Right cardiac atrium (tissue), 5 donors: ENCODE results near the gene METRN. TPM values are rescaled to one million over a fixed set of nuclear protein-coding genes. Genes with fewer than 3 reads are reported as not detected.

Experiments
- ATAC-seq, 2 donors: fragments of 200-7000 bp; cut with Tn5 transposase; one replicate each; pipeline versions ENCODE4 v1.8.0 to v1.9.1; 2020; ENCODE audit warnings: moderate library complexity in 2 of 2, mild to moderate bottlenecking in 1 of 2
- DNase-seq, 3 donors: peaks; one replicate each; pipeline ENCODE4 v3.0.0-alpha.2; 2020
- H3K27ac ChIP-seq: one replicate; pipeline ENCODE4 v1.5.1; 2013; ENCODE audit warnings: mild to moderate bottlenecking, low read length, control low read depth, moderate library complexity
- H3K27me3 ChIP-seq: one replicate; pipeline ENCODE4 v1.6.1; 2013; ENCODE audit not compliant: control insufficient read depth, insufficient read depth
- H3K4me1 ChIP-seq: one replicate; pipeline ENCODE4 v1.6.1; 2013; ENCODE audit warnings: low read length; ENCODE audit not compliant: control insufficient read depth, insufficient read depth
- H3K4me3 ChIP-seq: one replicate; pipeline ENCODE4 v1.5.1; 2013; ENCODE audit warnings: low read length, control low read depth
- H3K9me3 ChIP-seq: one replicate; pipeline ENCODE4 v1.6.1; 2013; ENCODE audit warnings: low read length; ENCODE audit not compliant: control insufficient read depth
- WGBS: extraction: QIAGEN DNeasy Blood & Tissue Kit; methylation state at CpG from one replicate; pipeline ENCODE4 v1.1.7; 2013; 5-methylcytosine and 5-hydroxymethylcytosine counted together
- intact Hi-C, 4 donors: fragments of 100-400 bp; cut with DNase I; formaldehyde crosslinking; loops; one replicate each; pipeline versions ENCODE4 v1.11.0 to v1.14.0; 2022 to 2023
- polyA plus RNA-seq: library from polyadenylated mRNA; stranded (reverse); fragments of 200-250 nt; gene quantifications from one replicate; pipeline ENCODE4 v1.2.3, GENCODE V29; 2013
- total RNA-seq, 4 donors: library from RNA; stranded (reverse); fragmentation: NEBNext Ultra II Directional; extraction: Animal tissue kit (Norgen Biotek cat#: 25700); gene quantifications; one replicate each; pipeline ENCODE4 v1.2.1, GENCODE V29; 2021
- donor health status: healthy with polysubstance abuse.
- donor health status: DM: no; HTN: yes; CAD: no.
- donor health status: DM: no; HTN: no; CAD: no.
- donor health status: DM: no; HTN: yes; CAD: no; lungs with severe emphysema.
- donor health status: DM: yes; HTN: yes; CAD: no.

The METRN gene
- total and polyA plus RNA-seq, 5 donors, result 65.2 to 75.0 (median 68.2) TPM

GRCh38 chr16:694863-695354, 20.0 kb upstream of the METRN start:
- Histone ChIP-seq H3K4me1 (peaks cover 6% of the 10 kb centered on the region), H3K27me3 (no peaks in the 10 kb centered on the region), H3K4me3 (peak overlapping the region; percentile 8), H3K27ac (no peak overlapping the region), H3K9me3 (no peaks in the 10 kb centered on the region)
- ATAC-seq (no peak), DNase-seq (no peak)
- intact Hi-C loops, result no loop called here
- 1% methylated on average over 37 of the region's 37 CpGs for WGBS

GRCh38 chr16:695355-696089, 19.4 kb upstream of the METRN start:
- intact Hi-C loops, result no loop called here
- Histone ChIP-seq H3K27ac (no peak overlapping the region), H3K27me3 (no peaks in the 10 kb centered on the region), H3K4me3 (peak overlapping the region; percentile 8), H3K9me3 (no peaks in the 10 kb centered on the region), H3K4me1 (peaks cover 6% of the 10 kb centered on the region)
- WGBS, result 2% methylated on average over 71 of the region's 71 CpGs
- ATAC-seq (peak in 1 of 2 donors; percentile 10), DNase-seq (no peak)

GRCh38 chr16:698911-699671, 15.8 kb upstream of the METRN start:
- WGBS, result 71% methylated on average over 19 of the region's 19 CpGs
- Histone ChIP-seq H3K9me3 (no peaks in the 10 kb centered on the region), H3K27ac (no peak overlapping the region), H3K27me3 (no peaks in the 10 kb centered on the region), H3K4me1 (peaks cover 6% of the 10 kb centered on the region), H3K4me3 (no peak overlapping the region)
- intact Hi-C loops, result no loop called here
- DNase-seq (no peak), ATAC-seq (no peak)

- DNase-seq, result no peak
- 5% methylated on average over 76 of the region's 76 CpGs for WGBS
- H3K4me3 ChIP-seq, result no peak overlapping the region
- H3K4me1 ChIP-seq, result no peaks in the 10 kb centered on the region
- H3K27me3 ChIP-seq, result no peaks in the 10 kb centered on the region
- H3K9me3 ChIP-seq, result no peaks in the 10 kb centered on the region
- no peak overlapping the region for H3K27ac ChIP-seq
- peak; percentile 44 to 68 for ATAC-seq
- intact Hi-C loops, result no loop called here
Observed at GRCh38 chr16:700684-701584, 14.0 kb upstream of the METRN start.

- DNase-seq (no peak), ATAC-seq (no peak)
- intact Hi-C loops, result no loop called here
- no peak overlapping the region for H3K27ac ChIP-seq
- 83% methylated on average over 19 of the region's 19 CpGs for WGBS
- no peaks in the 10 kb centered on the region for H3K27me3 ChIP-seq
- H3K9me3 ChIP-seq, result no peaks in the 10 kb centered on the region
- H3K4me3 ChIP-seq, result no peak overlapping the region
- H3K4me1 ChIP-seq, result no peaks in the 10 kb centered on the region
Observed at GRCh38 chr16:702341-702740, 12.6 kb upstream of the METRN start.

GRCh38 chr16:703406-703805, 11.5 kb upstream of the METRN start:
- Histone ChIP-seq H3K27ac (no peak overlapping the region), H3K4me3 (no peak overlapping the region), H3K4me1 (no peaks in the 10 kb centered on the region), H3K27me3 (no peaks in the 10 kb centered on the region), H3K9me3 (no peaks in the 10 kb centered on the region)
- intact Hi-C loops, result no loop called here
- DNase-seq (no peak), ATAC-seq (no peak)
- WGBS, result 80% methylated on average over 12 of the region's 12 CpGs

GRCh38 chr16:704047-704446, 10.9 kb upstream of the METRN start:
- Histone ChIP-seq H3K9me3 (no peaks in the 10 kb centered on the region), H3K4me3 (no peak overlapping the region), H3K27ac (no peak overlapping the region), H3K27me3 (no peaks in the 10 kb centered on the region), H3K4me1 (no peaks in the 10 kb centered on the region)
- ATAC-seq (no peak), DNase-seq (no peak)
- WGBS, result 62% methylated on average over 7 of the region's 7 CpGs
- intact Hi-C loops, result no loop called here

- H3K9me3 ChIP-seq, result no peaks in the 10 kb centered on the region
- WGBS, result 11% methylated on average over 50 of the region's 50 CpGs
- DNase-seq, result no peak
- intact Hi-C loops, result loop anchor here in 1 of 4 donors (5.0 kb wide), 1 partner anchor 348 kb away; no protein-coding TSS in a partner anchor
- H3K4me1 ChIP-seq, result no peaks in the 10 kb centered on the region
- no peak overlapping the region for H3K4me3 ChIP-seq
- H3K27ac ChIP-seq, result no peak overlapping the region
- H3K27me3 ChIP-seq, result no peaks in the 10 kb centered on the region
- no peak for ATAC-seq
Observed at GRCh38 chr16:704552-705380, 10.2 kb upstream of the METRN start.

- intact Hi-C loops, result loop anchor here in 1 of 4 donors (5.0 kb wide), 1 partner anchor 347 kb away; no protein-coding TSS in a partner anchor
- Histone ChIP-seq H3K4me3 (peak within 1 kb of the TSS; percentile 18), H3K27me3 (no peaks in the 10 kb centered on the region), H3K27ac (no peak within 1 kb of the TSS), H3K4me1 (no peaks in the 10 kb centered on the region), H3K9me3 (no peaks in the 10 kb centered on the region)
- no peak for DNase-seq
- no peak for ATAC-seq
- WGBS, result 1% methylated on average over 112 of the region's 115 CpGs
Observed at GRCh38 chr16:705431-706188, 9.3 kb upstream of the METRN start, which contains the start of gene FBXL16. Gene FBXL16, minus strand, starts transcription at chr16:705801. Its CDS starts 8,396 bp downstream, at chr16:697405.
